ENCODE measurements around the gene RBM19.

Gene RBM19

GRCh38 chr12:113766879-113767878, 198.9 kb downstream of the RBM19 start:
- 59% methylated on average over 8 of the region's 10 CpGs for WGBS
- Histone ChIP-seq H3K27me3 (ENCODE audit: insufficient read depth, low read length) (peaks cover 9% of the 10 kb centered on the region), H3K9ac (ENCODE audit: low read depth, low read length) (no peak overlapping the region; the same call in 1 of the 2 replicates), H3K4me3 (ENCODE audit: low read length) (no peak overlapping the region), H3K4me1 (ENCODE audit: insufficient read depth, low read length) (peaks cover 11% of the 10 kb centered on the region; the same call in 1 of the 2 replicates), H3K9me3 (ENCODE audit: insufficient read depth, low read depth, low read length) (no peaks in the 10 kb centered on the region), H3K27ac (ENCODE audit: low read depth, low read length) (peak overlapping the region; percentile 35; the same call in 1 of the 2 replicates), H3K36me3 (ENCODE audit: insufficient read depth, low read length) (no peaks in the 10 kb centered on the region)
